Suppressor macrophage treated with lipopolysaccharide for 4 hours (primary cell): Measurements from ENCODE around the gene CPNE9.

Experiments used
- DNase-seq: peaks from one replicate; pipeline ENCODE4 v3.0.0-alpha.2; 2020

Gene CPNE9

GRCh38 chr3:9703736-9704346, at the start of gene CPNE9:
CPNE9 (plus strand) TSS chr3:9703833; CDS start chr3:9703997, 164 bp downstream.
- DNase-seq = no peak

GRCh38 chr3:9659849-9660248, 43.8 kb upstream of the CPNE9 start:
- DNase-seq = no peak

- DNase-seq = no peak
These were observed 42.7 kb upstream of the CPNE9 start for GRCh38 chr3:9660972-9661371.

GRCh38 chr3:9664119-9664751, 39.4 kb upstream of the CPNE9 start:
- DNase-seq = no peak

- no peak for DNase-seq
These were observed 36.8 kb upstream of the CPNE9 start for GRCh38 chr3:9666704-9667445.

GRCh38 chr3:9669277-9669676, 34.4 kb upstream of the CPNE9 start:
- DNase-seq = no peak

- DNase-seq = no peak
These were observed 33.8 kb upstream of the CPNE9 start for GRCh38 chr3:9669720-9670432.

- no peak for DNase-seq
These were observed 30.6 kb upstream of the CPNE9 start for GRCh38 chr3:9673082-9673481.

- DNase-seq = no peak
These were observed 29.9 kb upstream of the CPNE9 start for GRCh38 chr3:9673752-9674151.

GRCh38 chr3:9675736-9676290, 27.8 kb upstream of the CPNE9 start:
- no peak for DNase-seq

GRCh38 chr3:9676785-9677184, 26.8 kb upstream of the CPNE9 start:
- DNase-seq = peak; percentile 44

- no peak for DNase-seq
These were observed 25.1 kb upstream of the CPNE9 start for GRCh38 chr3:9678493-9678892.

- no peak for DNase-seq
These were observed 24.1 kb upstream of the CPNE9 start for GRCh38 chr3:9679476-9680080.

GRCh38 chr3:9681011-9681722, 22.5 kb upstream of the CPNE9 start:
- DNase-seq = no peak

- no peak for DNase-seq
These were observed 21.9 kb upstream of the CPNE9 start for GRCh38 chr3:9681723-9682081.

GRCh38 chr3:9682096-9682495, 21.5 kb upstream of the CPNE9 start:
- DNase-seq = no peak

GRCh38 chr3:9683426-9683825, 20.2 kb upstream of the CPNE9 start:
- no peak for DNase-seq

GRCh38 chr3:9685216-9686049, 18.2 kb upstream of the CPNE9 start:
- no peak for DNase-seq

- DNase-seq = no peak
These were observed 17.5 kb upstream of the CPNE9 start for GRCh38 chr3:9686050-9686550.

- DNase-seq = no peak
These were observed 16.9 kb upstream of the CPNE9 start for GRCh38 chr3:9686703-9687102.

- DNase-seq = no peak
These were observed 16.1 kb upstream of the CPNE9 start for GRCh38 chr3:9687514-9687913.
